DND-41 (cell line): ENCODE measurements around the gene LY86.
A peak's percentile ranks its signal among the peaks of the same experiment; 100 is the strongest.

Source experiments
- ATAC-seq: fragments of 200-7000 bp; cut with Tn5 transposase; 3 replicates; pipeline ENCODE4 v1.9.1; 2021; ENCODE audit warnings: low read depth; ENCODE audit not compliant: insufficient read depth
- DNase-seq: peaks from one replicate; pipeline ENCODE4 v3.0.0-alpha.2; 2020
- H2AFZ ChIP-seq: 2 replicates; pipeline ENCODE4 v1.6.0; 2012; ENCODE audit warnings: low read depth, low read length
- H3K27ac ChIP-seq: 2 replicates; pipeline ENCODE4 v1.5.1; 2012; ENCODE audit warnings: low read length, inconsistent platforms
- H3K27me3 ChIP-seq: fragments of 200-600 bp; sonication (generic); 2 replicates; pipeline ENCODE4 v1.6.0; 2012; ENCODE audit warnings: low read length, mild to moderate bottlenecking, inconsistent platforms; ENCODE audit not compliant: insufficient read depth, poor library complexity
- H3K36me3 ChIP-seq: 2 replicates; pipeline ENCODE4 v1.5.1; 2012; ENCODE audit warnings: low read length, inconsistent platforms; ENCODE audit not compliant: insufficient read depth
- H3K4me1 ChIP-seq: 2 replicates; pipeline ENCODE4 v1.5.1; 2012; ENCODE audit warnings: mild to moderate bottlenecking, low read length; ENCODE audit not compliant: insufficient read depth
- H3K4me2 ChIP-seq: 2 replicates; pipeline ENCODE4 v1.6.0; 2012; ENCODE audit warnings: mild to moderate bottlenecking, moderate library complexity, low read length, inconsistent platforms; ENCODE audit not compliant: insufficient read depth
- H3K4me3 ChIP-seq, 2 experiments: fragments of 200-600 bp in 1 of 2; shearing (Covaris generic) in 1 of 2; 2 replicates each; pipeline ENCODE4 v1.5.1; 2012 to 2016; ENCODE audit warnings: inconsistent platforms in 2 of 2, low read length in 2 of 2, mild to moderate bottlenecking in 2 of 2, low read depth in 1 of 2, moderate library complexity in 1 of 2
- H3K79me2 ChIP-seq: 2 replicates; pipeline ENCODE4 v1.6.0; 2012; ENCODE audit warnings: low read length, inconsistent platforms; ENCODE audit not compliant: insufficient read depth
- H3K9ac ChIP-seq: 2 replicates; pipeline ENCODE4 v1.6.0; 2012; ENCODE audit warnings: low read depth, mild to moderate bottlenecking, inconsistent platforms, low read length, moderate library complexity
- H3K9me3 ChIP-seq: 2 replicates; pipeline ENCODE4 v1.5.1; 2012; ENCODE audit warnings: low read length, moderate library complexity, mild to moderate bottlenecking, inconsistent platforms; ENCODE audit not compliant: insufficient read depth, severe bottlenecking
- H4K20me1 ChIP-seq: 2 replicates; pipeline ENCODE4 v1.6.0; 2012; ENCODE audit warnings: low read length; ENCODE audit not compliant: insufficient read depth
- CTCF ChIP-seq: IDR thresholded peaks from 2 replicates; pipeline ENCODE4 v1.5.1; 2012; ENCODE audit warnings: borderline replicate concordance, low read length, moderate library complexity, mild to moderate bottlenecking; ENCODE audit not compliant: poor library complexity, severe bottlenecking; ENCODE audit errors: extremely low read depth
- EZH2 ChIP-seq: IDR thresholded peaks from 3 replicates; pipeline ENCODE4 v1.6.1; 2012; ENCODE audit warnings: borderline replicate concordance, low read depth, mild to moderate bottlenecking, moderate library complexity, low read length, inconsistent platforms; ENCODE audit not compliant: severe bottlenecking

Gene LY86

DNA sequence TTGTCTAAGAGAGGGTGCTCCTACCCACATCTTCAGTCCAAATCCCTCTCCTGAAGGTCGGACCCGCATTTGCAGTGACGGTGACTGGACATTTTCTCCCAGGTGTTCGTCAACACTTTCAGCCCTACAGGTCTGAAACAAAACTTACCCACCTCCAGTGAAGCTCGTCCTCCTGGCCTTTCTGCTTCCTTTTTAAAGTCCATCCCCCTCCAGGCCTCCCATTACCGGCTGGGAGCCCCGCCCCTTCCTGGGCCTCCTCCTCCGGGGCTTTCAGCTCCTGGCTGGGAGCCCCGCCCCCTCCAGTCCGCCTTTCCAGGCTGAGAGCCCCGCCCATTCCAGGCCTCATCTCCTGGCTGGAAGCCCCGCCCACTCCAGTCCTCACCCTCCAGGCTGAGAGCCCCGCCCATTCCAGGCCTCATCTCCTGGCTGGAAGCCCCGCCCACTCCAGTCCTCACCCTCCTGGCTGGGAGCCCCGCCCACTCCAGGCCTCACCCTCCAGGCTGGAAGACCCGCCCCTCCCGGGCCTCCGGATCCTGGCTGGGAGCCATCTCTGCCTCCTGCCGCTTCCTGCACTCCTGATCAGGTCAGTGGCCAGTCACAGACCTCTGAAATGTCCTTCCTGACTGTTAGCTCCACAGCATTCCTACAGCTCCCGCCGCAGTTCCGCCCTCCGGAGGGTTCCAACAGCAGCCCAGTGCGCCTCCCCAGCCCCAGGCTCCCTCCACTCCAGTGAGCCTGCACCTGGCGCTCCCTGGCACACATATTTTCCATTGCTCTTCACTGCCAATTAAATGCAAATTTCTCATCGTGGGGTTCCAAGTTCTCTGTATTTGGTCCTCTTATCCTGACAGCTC lies 98.5 kb downstream of the LY86 start:
- 0 out of 3 replicates have a peak, but pooled peaks have one; percentile 18 for ATAC-seq
- H3K79me2 ChIP-seq = no peaks in the 10 kb centered on the region
- no peaks in the 10 kb centered on the region for H4K20me1 ChIP-seq
- H3K27me3 ChIP-seq = no peaks in the 10 kb centered on the region
- no peak overlapping the region for H3K27ac ChIP-seq
- H3K9ac ChIP-seq = no peak overlapping the region
- no peak overlapping the region for H2AFZ ChIP-seq
- H3K9me3 ChIP-seq = peaks cover 9% of the 10 kb centered on the region
- no peak overlapping the region for H3K4me3 ChIP-seq
- H3K36me3 ChIP-seq = peaks cover 9% of the 10 kb centered on the region; the same call in 1 of the 2 replicates
- TF ChIP-seq EZH2 (no peak), CTCF (no peak)
- DNase-seq = peak; percentile 30
- no peak overlapping the region for H3K4me2 ChIP-seq
- H3K4me1 ChIP-seq = peaks cover 6% of the 10 kb centered on the region

DNA sequence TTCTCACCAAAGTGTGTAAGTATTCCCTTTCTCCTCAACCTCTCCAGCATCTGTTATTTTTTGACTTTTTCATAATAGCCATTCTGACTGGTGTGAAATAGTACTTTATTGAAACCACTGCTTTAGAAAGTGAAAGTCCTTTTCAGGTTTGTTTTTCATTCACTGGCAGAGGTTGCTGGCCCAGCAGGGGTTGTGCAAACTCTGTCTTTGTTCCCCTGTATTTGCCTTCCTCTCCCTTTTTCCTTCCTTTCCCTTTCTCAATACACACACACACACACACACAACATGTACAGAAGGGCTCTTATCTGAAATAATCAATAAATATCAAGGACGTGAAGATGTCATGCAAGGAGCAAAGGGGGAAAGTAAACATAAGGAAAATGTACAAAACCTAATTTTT lies 99.8 kb downstream of the LY86 start:
- H3K27me3 ChIP-seq = no peaks in the 10 kb centered on the region
- no peaks in the 10 kb centered on the region for H3K79me2 ChIP-seq
- H3K4me2 ChIP-seq = no peak overlapping the region
- ATAC-seq (peak; percentile 55; the same call in 2 of the 3 replicates), DNase-seq (no peak)
- no peaks in the 10 kb centered on the region for H4K20me1 ChIP-seq
- H3K36me3 ChIP-seq = peaks cover 12% of the 10 kb centered on the region; the same call in 1 of the 2 replicates
- H3K9me3 ChIP-seq = peaks cover 10% of the 10 kb centered on the region
- H3K4me3 ChIP-seq = no peak overlapping the region
- H3K27ac ChIP-seq = no peak overlapping the region
- H2AFZ ChIP-seq = no peak overlapping the region
- H3K9ac ChIP-seq = no peak overlapping the region
- H3K4me1 ChIP-seq = no peaks in the 10 kb centered on the region; the same call in 1 of the 2 replicates
- TF ChIP-seq CTCF = no peak
- TF ChIP-seq EZH2 = no peak

- H3K4me2 ChIP-seq = no peak overlapping the region
- no peaks in the 10 kb centered on the region for H3K79me2 ChIP-seq
- H3K9me3 ChIP-seq = peaks cover 10% of the 10 kb centered on the region
- no peaks in the 10 kb centered on the region for H3K27me3 ChIP-seq
- H2AFZ ChIP-seq = no peak overlapping the region
- no peaks in the 10 kb centered on the region for H4K20me1 ChIP-seq
- TF ChIP-seq CTCF = no peak
- no peak for TF ChIP-seq EZH2
- H3K9ac ChIP-seq = no peak overlapping the region
- no peak for DNase-seq
- no peak overlapping the region for H3K4me3 ChIP-seq
- no peak for ATAC-seq
- no peak overlapping the region for H3K27ac ChIP-seq
- H3K4me1 ChIP-seq = no peaks in the 10 kb centered on the region; the same call in 1 of the 2 replicates
- H3K36me3 ChIP-seq = peaks cover 12% of the 10 kb centered on the region
These were observed 100.4 kb downstream of the LY86 start for GRCh38 chr6:6688951-6689350.
